NCI-H2107 (cell line): Measurements from ENCODE around the gene KRTAP5-5.
"Not testable (repeated sequence)": the region's sequence is repeated elsewhere in the genome, so short reads cannot be mapped to it uniquely, and the experiment has no call there.

Experiments used
- DNase-seq: peaks from one replicate; lab custom pipeline; 2025; lab: John Stamatoyannopoulos, UW

The KRTAP5-5 gene

GRCh38 chr11:1629326-1630185, at the start of gene KRTAP5-5:
Gene KRTAP5-5, plus strand, starts transcription at chr11:1629775. Its CDS starts 66 bp downstream, at chr11:1629841.
- DNase-seq, result no peak

GRCh38 chr11:1581976-1582375, 47.6 kb upstream of the KRTAP5-5 start:
- no peak for DNase-seq

GRCh38 chr11:1582909-1583308, 46.7 kb upstream of the KRTAP5-5 start:
- not testable (repeated sequence) for DNase-seq

- DNase-seq, result not testable (repeated sequence)
Measured at GRCh38 chr11:1584661-1585370, 44.8 kb upstream of the KRTAP5-5 start, which contains the start of gene KRTAP5-1. Gene KRTAP5-1, minus strand, starts transcription at chr11:1585283. Its CDS starts 34 bp downstream, at chr11:1585249.

- DNase-seq, result no peak
Measured at GRCh38 chr11:1586699-1587098, 42.9 kb upstream of the KRTAP5-5 start.

- not testable (repeated sequence) for DNase-seq
Measured at GRCh38 chr11:1589191-1589963, 40.2 kb upstream of the KRTAP5-5 start.

GRCh38 chr11:1589996-1590395, 39.6 kb upstream of the KRTAP5-5 start:
- DNase-seq, result no peak

- no peak for DNase-seq
Measured at GRCh38 chr11:1592628-1593027, 36.9 kb upstream of the KRTAP5-5 start.

- DNase-seq, result not testable (repeated sequence)
Measured at GRCh38 chr11:1595994-1596575, 33.5 kb upstream of the KRTAP5-5 start.

- DNase-seq, result not testable (repeated sequence)
Measured at GRCh38 chr11:1596576-1597121, 32.9 kb upstream of the KRTAP5-5 start.

GRCh38 chr11:1597331-1597993, 32.1 kb upstream of the KRTAP5-5 start:
- DNase-seq, result no peak

- no peak for DNase-seq
Measured at GRCh38 chr11:1597994-1598380, 31.6 kb upstream of the KRTAP5-5 start, which contains the start of gene KRTAP5-2. Gene KRTAP5-2, minus strand, starts transcription at chr11:1598294. Its CDS starts 44 bp downstream, at chr11:1598250.

- not testable (repeated sequence) for DNase-seq
Measured at GRCh38 chr11:1598406-1598805, 31.2 kb upstream of the KRTAP5-5 start.

GRCh38 chr11:1598816-1599215, 30.8 kb upstream of the KRTAP5-5 start:
- DNase-seq, result no peak

- no peak for DNase-seq
Measured at GRCh38 chr11:1600626-1601025, 28.9 kb upstream of the KRTAP5-5 start.

- not testable (repeated sequence) for DNase-seq
Measured at GRCh38 chr11:1601663-1602062, 27.9 kb upstream of the KRTAP5-5 start.

- no peak for DNase-seq
Measured at GRCh38 chr11:1603629-1604028, 25.9 kb upstream of the KRTAP5-5 start.

- no peak for DNase-seq
Measured at GRCh38 chr11:1604181-1604580, 25.4 kb upstream of the KRTAP5-5 start.

- DNase-seq, result no peak
Measured at GRCh38 chr11:1604711-1605110, 24.9 kb upstream of the KRTAP5-5 start.

- not testable (repeated sequence) for DNase-seq
Measured at GRCh38 chr11:1605923-1606322, 23.7 kb upstream of the KRTAP5-5 start.
